GM21381 (cell line): ENCODE data around the gene CCDC167.
"Not testable (repeated sequence)": the region's sequence is repeated elsewhere in the genome, so short reads cannot be mapped to it uniquely, and the experiment has no call there.

Source experiments
- ATAC-seq: cut with Tn5 transposase; IDR thresholded peaks from one replicate; pipeline ENCODE4 v1.9.1; 2021; ENCODE audit warnings: mild to moderate bottlenecking, moderate library complexity; ENCODE audit not compliant: unreplicated experiment

Gene CCDC167

DNA sequence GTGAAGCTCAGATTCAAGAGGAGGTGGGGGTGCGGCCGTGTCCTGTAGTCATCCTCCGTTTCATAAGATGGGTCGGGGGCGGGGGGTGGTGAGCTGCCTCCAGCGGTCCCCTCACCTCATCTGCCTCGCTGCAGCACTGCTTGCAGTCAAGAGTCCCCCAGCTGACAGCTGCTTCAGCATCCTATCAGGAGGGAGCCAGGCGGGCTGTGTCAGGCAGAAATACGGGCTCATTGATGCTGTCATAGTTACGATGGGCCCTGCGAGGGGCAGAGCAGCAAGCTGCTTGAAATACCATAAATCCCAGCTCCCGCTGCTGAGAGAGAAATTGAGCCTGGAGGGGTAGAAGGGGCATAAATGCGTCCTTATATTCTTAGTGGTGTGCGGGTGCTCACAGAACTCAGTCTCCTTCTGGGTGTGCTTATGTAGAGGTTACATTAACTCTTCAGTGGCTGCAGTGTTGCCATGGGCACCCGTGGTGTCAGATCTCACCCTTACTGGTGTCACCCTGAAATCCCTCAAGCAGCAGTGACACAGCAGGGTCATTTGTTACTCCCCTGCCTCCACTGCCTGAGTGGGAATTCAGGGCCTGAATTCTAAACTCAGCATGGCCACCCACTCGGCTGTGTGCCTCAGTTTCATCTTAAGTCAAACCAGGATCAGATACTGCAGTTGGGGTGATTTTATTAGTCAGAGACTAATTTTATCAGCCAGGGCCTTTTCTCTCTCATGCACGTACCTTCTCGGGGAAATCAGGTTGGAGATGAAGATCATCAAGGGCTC, 21.8 kb downstream of the CCDC167 start:
- no peak for ATAC-seq

DNA sequence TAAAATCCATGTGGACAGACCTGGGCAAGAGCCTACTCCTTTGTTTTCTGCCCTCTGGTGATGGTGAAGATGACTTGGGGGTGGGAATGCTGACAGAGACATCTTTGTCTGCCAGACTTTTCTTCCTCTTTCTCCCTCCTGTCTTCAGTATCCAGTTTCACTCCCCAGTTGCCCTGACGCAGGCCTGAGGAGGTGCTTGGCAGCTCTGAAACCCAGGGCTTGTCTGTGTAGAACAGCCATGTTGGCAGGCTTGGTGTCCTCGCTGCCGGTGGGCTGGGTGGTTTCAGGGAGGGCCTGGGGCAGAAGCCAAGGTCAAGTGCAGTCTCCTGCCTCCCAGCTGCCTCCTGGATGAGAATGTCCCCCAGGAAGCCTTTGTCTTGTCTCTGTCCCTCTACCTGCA, 22.5 kb downstream of the CCDC167 start:
- ATAC-seq: no peak

DNA sequence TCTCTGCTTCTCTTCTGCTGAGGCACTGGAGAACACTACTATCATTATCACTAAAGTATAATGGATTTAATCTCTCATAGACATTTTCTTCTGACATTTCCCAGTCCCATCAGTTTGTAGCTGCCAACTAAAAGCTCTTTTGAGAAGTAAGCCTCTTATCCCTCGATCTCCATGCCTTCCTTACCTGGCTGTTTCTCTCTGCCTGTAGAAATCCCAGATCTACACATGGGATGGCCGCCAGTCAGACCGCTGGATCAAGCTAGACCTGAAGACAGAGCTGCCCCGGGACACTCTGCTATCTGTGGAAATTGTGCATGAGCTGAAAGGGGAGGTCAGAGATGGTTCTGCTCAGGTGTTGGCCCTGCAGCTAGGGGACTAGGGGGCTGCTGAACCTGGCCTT, 25.4 kb downstream of the CCDC167 start:
- ATAC-seq: no peak

DNA sequence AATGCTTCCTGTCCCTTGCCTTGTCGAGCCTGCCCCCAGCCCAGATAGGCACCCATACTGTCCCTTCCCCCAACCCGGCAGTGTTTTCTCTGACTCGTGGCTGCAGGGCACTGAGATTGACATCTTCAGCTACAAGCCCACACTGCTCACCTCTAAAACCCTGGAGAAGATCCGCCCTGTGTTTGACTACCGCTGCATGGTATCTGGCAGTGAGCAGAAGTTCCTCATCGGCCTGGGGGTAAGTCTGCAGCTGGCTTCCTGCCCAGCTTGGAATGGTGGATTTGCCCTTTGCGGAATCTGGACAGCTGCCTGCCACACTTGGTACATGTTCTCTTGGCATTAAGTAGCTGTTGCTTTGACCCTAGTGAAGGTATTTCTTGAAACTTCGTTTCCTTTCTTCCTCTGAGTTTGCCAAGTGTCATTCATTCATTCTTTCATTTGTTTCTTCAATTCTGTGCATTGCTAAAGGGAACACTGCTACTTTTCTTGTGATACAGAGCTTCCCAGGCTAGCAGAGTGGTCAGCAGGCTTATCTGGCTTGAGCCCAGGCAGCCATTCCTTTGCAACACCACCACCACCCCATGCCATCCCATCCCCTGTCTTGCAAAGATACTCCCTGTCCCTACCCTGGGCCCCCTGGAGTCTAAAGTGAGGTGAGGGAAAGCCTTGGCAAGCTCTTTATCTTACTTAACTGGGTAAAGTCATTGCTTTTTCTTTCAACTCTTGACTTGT, 26.2 kb downstream of the CCDC167 start:
- ATAC-seq: no peak

DNA sequence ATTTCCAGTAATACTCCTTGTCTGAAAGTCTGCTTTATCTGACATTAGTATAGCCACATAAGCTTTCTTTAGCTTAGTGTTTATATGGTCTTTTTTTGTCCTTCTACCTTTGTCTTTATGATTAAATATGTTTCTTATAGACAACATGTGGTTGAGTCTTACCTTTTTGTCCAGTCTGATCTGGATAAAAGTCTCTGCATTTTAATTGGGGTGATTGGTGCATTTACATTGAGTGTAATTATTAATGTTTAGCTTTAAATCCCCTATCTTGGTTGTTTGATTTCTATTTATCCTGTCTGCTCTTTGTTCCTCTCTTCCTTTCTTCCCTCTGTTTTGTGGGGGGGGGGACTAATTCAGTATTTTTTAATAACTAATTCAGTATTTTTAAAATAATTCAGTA, 32.0 kb downstream of the CCDC167 start:
- no peak for ATAC-seq

DNA sequence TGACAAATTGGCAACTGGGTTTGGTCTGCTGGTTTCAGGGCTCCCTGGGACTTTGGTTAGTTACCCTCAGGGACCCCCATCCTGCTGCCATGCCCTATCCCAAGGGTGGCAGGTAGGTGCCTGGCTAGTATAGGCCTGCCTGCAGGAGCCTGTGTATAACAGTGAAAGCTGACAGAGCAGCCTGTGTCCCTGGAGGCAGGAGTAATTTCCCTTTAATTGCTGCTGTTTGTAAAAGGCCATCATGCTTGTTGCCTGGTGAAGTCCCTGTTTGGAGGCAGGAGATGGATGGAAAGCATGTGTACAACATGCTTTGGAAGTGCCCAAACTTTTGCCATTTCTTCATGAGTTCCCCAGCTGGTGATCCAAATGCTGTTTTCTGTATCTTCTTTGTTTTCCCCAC, 36.6 kb downstream of the CCDC167 start:
- ATAC-seq: no peak

DNA sequence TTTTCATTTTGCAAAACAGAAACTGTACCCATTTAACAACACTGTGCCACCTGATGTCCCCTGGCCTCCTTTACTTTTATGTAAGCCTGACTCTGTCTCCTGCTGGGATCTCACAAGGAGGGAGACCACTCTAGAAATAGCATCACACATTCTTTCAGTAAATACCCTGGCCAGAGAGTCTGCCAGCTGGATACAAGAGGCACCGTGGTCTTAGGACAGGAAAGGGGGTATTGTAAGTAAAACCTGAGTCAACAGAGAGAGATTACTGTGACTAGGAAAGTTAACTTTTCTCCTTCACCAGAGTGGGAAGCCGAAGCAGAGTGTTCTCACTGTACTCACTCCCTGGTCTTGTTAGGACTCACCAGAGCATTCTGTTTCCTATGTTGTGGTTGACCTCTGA, 38.9 kb downstream of the CCDC167 start:
- ATAC-seq: no peak

DNA sequence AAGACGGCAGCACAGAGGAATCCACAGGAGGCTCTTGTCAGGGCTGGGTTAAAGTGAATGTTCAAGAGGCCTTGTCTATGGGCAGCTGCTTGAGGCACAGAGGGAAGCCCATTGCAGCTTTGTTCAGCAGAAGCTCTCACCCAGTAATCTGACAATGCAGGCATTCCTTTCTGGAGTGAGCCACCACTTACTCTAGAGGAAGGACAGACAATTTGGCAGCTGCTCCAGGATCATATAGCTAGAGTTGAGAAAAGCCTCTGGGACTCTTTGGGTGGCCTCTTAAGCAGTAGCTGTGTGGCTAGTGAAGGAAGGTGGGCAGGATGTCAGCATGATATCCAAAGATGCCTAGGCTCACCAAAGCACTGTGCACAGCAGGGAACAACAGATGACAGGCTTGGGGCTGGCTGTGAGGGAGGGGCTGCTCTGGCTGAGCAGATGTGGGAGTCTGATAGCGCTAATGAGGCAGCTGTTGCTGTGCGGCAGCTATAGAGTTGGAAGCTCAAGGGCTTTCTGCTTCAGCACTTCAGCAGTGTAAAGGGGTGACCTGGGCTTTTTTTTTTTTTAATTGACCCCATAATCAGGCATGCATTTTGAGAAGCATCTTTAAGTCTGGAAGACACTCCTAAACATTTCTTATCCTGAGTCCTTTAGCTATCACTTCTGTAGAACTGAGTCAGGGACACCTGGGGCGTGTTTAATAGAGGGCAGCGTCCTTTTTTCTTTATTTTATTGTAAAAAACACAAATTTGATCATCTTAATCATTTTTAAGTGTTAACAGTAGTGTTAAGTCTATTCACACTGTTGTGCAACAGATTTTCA, 39.5 kb downstream of the CCDC167 start:
- ATAC-seq: no peak

DNA sequence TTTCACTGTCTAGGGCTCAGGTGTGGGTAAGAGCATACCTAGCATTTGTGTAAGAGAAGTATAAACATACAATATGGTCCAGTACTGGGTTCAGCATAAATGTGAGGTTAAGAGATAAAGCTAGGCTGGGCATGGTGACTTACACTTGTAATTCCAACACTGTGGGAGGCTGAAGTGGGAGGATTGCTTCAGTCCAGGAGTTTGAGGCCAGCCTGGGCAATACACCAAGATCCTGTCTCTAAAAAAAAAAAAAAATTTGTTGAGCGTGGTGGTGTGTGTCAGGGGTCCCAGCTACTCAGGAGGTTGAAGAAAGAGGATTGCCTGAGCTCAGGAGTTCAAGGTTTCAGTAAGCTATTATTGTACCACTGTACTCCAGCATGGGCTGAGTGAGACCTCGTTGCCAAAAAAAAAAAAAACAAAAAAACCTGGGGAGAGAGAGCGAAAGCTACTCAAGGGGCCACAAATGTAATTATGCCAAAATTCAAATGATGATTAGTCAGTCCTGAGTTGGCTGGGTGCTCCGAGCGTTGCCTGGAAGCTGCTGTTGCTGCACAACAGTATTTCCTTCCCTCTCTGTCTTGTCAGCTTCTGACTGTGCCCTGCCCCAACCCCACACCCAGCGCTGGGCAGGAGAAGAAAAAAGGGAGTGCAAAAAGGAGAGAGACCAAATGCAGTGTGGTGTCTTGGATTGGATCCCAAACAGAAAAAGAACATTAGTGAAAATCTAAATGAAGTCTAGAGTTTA, 42.7 kb downstream of the CCDC167 start:
- ATAC-seq: no peak

DNA sequence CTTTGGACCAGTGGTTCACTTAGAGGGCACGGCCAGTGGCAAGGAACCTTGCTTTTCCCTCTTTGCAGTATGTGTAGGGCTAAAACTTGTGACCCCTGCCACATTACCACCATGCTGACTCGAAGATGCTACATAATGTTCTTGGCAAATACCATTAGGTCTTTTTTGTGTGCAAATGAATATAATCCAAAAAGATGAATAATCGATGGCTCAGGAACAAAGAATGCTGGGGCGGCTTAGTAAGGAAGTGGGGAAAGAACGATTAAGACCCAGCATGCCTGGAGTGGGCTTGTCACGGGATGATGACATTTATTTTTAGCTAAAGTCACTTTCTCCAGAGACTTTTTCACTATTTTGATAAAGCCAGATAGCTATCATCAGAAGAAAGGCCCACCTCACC, 43.6 kb downstream of the CCDC167 start:
- no peak for ATAC-seq

DNA sequence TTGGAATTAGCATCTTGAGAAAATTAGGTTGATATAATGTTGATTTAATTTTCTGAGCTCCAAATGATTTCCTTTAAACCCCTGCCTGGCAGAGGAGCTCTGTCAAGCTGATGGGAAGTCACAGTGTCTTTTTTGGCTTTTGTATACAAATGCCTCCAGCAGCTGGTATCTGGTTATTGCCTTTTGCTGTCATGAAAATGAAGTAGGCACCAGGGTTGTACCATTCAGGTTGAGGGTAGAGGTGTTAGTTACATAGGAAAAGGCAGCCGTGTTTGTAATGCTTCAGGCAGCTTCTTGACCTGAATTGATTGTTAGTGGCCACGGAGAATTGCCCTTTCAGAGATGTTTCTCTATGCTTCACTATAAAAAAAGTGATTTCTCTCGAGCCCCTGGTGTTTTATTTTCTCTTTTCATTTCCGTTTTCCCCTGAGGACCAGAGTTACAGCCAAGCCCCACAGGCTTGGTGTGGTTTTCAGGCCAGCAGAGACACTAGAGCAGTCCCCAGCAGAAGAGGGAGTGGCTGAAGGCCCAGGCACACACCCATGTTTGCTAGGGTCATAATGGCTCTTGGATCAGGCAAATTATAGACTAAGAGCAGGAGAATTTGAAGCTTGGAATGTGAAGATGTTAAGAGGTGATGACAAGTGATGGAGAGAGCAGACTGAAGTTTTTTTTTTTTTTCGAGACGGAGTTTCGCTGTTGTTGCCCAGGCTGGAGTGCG, 45.1 kb downstream of the CCDC167 start:
- ATAC-seq: no peak

DNA sequence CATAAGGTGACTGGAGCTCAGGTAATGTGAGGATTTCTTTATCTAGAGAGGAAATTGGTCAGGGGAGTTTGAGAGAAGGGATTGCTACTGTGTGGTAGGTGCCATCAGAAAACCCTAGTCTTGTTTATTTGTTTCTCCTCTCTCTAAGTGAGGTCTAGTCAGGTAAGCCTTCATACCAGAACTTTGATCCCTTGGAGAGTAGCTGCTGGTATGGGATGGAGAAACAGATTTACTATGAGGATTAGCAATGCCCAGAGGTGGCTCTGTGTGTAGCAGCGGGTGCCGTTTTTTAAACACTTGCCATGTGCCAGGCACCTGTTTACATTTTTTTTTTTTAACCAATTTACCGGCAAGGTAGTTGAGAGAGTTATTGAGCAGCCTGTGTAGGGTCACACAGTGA, 47.2 kb downstream of the CCDC167 start:
- no peak for ATAC-seq

DNA sequence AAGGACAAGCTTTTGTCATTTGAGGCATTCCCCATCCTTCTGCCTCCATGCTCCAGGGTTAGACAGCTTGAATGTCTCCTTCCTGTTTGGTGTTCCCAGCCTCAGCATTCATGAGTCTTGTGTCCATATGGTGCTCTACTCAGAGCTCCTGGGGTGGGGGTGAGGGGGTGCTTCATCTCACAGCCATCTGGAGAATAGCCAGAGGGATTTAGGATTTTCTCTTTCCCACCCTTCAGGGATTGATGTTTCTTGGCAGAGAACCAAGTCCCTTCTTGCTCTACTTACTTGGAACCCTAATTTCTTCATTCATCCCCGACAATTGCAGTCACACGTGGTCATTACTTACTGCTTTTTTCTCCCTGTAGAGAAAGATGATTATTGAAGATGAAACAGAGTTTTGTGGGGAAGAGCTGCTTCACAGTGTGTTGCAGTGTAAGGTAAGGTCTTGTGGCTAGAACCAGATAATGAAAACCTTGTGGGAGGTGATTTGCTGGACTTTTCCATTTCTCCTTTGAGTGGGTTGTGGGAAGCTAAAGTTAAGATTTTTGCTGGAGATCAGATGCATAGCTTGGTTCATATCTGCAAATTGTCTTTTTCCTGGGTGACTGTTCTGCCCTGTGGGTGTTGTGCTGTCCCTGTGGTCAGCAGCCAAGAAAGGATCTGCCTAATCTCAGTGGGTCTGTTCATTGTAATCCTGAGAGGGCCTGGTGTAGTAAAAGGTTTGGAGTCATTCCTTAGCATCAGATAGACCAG, 48.1 kb downstream of the CCDC167 start:
- ATAC-seq: no peak

DNA sequence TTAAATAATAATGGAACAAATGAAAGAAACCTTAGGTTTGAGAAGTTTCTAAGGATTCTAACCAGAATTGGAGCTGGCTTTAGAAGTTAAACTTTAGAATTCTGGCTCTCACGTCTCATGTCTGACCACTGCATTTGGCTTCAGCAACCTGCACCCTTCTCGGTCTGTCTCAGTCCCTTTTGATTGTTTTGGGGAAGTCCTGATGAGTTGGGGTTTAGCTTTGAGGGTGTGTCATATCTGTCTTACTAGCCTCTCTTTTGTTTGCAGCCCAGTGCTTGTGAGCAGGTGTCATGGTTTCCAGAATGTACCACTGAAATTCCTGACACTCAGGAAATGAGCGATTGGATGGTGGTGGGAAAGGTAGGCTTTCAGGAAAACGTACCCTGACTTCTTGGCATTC, 49.7 kb downstream of the CCDC167 start:
- no peak for ATAC-seq

DNA sequence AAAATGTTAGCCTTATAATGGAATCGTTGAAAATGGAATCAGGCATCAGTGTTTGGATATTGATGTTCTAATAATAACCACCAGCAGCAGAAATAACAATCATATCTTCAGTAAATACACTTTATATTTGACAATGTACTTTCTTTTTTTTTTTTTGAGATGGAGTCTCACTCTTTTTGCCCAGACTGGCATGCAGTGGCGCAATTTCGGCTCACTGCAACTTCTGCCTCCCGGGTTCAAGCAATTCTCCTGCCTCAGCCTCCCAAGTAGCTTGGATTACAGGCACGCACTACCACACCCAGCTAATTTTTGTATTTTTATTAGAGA, 56.5 kb downstream of the CCDC167 start:
- ATAC-seq: not testable (repeated sequence)

DNA sequence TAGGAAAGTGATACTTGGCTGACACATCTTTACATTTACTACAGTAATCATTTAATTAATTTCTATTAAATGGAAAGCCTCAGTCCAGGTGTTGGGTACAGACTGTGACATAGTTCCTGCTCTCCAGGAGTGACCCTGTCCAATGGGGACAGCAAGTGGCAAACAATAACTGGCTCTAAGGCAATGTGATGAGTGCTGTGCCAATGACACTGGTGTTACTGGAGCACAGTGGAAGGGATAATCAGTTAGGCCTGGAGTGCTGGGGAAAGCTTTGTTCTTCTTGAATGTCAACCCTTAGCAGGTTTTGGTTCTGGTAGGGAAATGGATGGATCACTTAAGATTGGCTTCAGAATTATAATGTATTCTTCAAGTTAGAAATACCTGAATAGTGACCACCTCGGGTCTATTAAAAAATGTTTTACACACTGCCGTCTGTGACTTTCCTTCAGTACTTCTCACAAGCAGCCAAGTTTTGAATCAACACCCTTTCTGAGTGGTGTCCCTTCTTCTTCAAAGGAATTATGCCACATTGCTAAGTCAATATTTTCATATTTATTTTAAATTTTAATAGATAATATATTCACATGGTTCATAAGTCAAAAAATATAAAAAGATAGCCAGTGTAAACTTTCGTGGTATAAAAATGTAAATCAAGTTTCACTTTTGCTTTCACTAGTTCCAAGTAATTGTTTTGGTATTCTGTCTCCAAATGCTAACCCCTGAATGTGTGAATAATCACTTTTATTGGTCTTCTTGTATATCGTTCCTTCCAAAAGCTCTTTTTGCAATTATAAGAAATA, 57.1 kb downstream of the CCDC167 start:
- no peak for ATAC-seq

DNA sequence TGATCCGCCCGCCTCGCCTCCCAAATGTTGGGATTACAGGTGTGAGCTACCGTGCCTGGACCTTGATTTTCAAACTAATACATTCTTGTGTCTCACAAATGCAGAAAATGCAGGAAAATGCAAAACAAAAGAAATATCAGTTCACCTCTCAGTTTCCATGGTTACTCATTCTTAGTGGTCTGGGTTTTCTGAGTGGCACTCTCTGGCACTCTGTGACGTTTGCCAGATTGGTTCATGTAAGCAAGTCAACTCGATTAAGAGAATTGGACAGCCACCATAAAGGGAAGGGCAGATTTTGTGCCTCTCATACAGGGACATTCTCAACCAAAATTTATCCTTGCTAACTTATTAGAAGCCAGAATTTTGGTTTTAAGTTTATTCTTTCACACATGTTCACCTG, 58.0 kb downstream of the CCDC167 start:
- no peak for ATAC-seq

DNA sequence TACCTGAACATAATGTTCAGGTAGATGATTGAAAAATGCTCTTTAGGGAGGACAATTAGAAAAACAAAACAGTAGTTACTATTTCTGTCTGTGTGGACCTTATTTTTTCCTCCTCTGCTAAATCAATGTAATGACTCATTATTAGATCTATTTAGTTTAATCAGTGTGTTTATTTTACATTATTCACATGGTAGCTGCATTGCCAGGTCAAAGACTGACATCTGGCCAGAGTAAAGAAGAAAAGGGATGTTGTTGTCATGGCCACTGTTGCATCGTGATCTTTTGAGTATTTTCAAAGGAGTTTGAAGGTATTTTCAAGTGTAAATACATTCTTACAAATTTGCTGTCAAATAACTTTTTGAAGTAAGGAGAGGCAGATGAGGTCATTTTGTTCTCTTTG, 60.8 kb downstream of the CCDC167 start:
- ATAC-seq: no peak

DNA sequence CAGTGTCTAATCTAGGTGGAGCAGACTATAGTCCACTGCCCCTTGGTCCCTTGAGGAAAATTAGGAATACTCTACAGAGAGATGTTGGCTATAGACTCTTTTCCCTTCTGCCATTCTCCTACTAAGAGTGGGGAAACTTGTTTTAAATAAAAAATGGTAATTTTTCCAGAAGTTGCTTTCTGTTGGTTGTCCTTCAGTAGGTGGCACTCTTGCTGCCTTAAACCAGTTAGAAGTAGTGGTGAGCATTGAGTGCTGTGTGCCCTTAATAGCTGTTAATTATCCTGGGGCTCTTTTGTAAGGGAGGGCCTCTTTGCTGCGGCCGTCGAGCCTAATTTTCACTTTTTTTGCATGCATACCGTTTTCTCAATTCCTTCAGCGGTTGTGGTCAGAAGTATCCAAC, 63.9 kb downstream of the CCDC167 start:
- no peak for ATAC-seq
